GM21367 (cell line): ENCODE data around the gene POLR2E.

Source experiments
- ATAC-seq: cut with Tn5 transposase; IDR thresholded peaks from one replicate; pipeline ENCODE4 v1.9.1; 2021; ENCODE audit not compliant: unreplicated experiment

The POLR2E gene

DNA sequence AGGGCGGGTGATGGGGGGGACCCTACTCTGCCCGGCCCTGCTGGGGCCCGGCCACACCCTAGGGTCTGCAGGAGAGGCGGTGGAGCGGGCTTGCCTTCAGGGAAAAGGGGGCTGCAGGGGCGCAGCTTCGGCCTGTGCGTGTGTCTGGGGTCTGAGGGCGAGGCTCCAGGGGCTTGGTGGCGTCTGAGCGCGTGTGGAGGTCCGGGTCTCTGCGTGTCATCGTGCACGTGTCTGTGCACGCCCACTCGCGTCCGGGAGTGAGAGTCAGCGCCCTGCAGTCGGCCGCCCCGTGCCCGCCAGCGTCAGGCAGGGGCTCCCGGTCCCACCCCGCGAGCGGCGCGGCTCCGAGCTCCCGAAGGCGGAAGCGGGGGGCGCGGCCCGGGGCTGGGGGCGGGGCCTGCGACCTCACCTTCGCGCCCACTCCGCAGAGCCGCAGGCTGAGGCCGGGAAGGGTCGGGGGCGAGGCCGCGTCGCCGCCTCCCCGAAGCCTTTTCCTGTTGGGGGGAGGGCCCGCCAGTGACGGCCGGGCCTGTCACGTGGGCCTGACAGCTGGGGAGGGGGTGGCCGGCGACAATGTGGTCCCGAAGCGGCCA, 28.3 kb downstream of the POLR2E start, which contains the start of gene ARHGAP45:
Gene ARHGAP45, plus strand, starts transcription at position 420 of the 593 bp plus-strand sequence. CDS start 239 bp downstream, outside the sequence.
- ATAC-seq = no peak

DNA sequence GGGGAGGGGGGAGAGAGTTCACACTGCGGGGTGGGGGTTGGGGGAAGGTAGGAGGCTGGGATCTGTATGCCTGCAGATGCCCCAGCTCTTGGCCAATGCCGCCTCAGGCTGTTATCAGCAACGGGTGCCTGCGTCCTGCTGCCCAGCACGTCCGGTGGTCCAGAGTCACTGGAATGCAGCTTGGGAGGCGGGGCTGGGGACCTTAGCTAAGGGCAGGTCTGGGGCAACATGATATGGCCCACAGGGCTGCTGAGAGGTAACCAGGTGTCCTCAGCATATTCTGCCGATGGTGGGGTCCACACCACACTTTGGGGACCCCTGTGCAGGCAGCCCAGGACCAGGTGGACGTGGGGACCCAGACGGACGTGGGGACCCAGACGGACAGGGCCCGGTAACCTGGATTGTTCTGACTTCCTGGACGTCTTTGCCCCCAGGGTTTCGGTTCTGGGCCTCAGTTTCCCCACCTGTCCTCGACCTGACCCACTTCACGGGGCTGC, 28.9 kb downstream of the POLR2E start:
- no peak for ATAC-seq

DNA sequence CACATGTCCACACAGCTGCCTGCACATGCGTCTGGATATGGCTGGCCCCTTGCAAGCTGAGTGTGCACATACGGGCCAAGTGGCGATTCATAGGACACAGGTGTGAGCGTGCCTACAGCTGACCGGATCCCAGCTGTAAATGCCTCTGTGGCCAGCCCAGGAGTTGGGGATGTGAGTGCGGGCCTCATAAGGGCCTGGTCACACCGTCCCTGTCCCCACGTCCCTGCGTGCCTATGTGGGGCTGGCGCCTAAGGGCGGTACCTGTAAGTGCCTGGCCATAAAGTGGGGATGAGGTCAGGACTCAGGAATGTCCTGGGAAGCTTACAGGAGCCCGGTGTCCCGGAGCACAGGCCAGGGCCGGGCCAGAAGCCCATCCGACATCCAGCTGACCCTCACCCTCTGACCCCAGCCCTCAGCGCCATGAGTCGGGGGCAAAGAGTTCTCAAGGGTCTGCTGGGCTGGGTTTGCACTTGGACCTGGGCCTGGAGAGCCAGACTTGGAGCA, 29.5 kb downstream of the POLR2E start:
- ATAC-seq = no peak

DNA sequence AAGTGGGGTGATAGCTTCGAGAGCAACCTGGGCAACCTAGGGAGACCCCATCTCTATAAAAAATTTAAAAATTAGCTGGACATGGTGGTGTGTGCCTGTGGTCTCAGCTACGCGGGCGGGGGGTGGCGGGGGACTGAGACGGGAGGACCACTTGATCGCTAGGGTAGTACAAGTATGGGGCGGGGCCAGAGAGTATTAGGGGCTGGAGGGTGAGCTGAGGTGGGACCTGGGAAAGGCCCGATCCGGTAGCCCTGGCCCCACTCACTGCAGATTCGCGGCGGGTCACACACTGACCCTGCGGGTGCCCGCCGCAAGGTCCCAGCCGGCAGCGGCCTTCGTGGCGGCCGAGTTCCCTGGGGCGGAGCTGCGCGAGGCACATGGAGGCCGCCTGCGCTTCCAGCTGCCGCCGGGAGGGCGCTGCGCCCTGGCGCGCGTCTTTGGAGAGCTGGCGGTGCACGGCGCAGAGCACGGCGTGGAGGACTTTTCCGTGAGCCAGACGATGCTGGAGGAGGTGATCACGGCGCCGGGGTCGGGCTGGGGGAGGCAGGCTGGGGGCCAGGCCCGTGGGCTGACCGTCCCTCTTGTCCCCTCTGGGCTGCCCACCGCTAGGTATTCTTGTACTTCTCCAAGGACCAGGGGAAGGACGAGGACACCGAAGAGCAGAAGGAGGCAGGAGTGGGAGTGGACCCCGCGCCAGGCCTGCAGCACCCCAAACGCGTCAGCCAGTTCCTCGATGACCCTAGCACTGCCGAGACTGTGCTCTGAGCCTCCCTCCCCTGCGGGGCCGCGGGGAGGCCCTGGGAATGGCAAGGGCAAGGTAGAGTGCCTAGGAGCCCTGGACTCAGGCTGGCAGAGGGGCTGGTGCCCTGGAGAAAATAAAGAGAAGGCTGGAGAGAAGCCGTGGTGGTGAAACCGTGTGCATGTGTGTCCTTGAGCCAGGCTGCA, 30.2 kb downstream of the POLR2E start:
- no peak for ATAC-seq

DNA sequence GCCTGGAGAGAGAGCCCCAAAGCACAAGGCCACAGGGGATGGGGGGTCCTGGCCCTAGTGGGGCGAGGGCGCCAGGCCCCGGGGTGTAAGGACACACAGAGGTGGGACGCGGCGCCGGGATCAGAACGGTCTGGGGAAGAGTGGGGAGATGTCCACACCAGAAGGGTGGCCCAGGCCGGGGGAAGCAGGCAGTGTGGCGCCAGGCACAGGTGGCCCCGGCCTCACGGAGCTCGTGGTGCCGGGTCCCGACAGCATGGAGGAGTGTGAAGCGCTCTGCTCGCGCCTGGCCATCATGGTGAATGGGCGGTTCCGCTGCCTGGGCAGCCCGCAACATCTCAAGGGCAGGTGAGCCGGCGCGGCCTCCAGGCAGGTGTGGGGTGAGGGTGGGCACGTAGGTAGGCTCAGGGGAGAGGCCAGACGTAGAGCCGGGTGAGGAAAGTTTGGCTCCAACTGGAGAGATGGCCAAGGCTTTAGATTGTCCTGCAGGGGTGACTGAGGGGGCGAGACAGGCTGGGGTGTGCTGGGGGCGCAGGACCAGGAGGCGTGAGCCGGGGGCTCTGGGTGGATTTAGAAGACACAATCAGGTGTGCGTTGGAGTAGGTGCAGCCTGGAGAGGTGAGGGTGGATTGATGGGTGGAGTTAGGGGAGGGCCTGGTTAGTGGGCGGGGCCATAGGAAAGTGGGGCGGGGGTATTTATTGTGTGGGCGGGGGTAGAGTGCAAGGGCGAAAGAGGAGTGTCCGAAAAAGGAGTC, 31.1 kb downstream of the POLR2E start:
- ATAC-seq = no peak

DNA sequence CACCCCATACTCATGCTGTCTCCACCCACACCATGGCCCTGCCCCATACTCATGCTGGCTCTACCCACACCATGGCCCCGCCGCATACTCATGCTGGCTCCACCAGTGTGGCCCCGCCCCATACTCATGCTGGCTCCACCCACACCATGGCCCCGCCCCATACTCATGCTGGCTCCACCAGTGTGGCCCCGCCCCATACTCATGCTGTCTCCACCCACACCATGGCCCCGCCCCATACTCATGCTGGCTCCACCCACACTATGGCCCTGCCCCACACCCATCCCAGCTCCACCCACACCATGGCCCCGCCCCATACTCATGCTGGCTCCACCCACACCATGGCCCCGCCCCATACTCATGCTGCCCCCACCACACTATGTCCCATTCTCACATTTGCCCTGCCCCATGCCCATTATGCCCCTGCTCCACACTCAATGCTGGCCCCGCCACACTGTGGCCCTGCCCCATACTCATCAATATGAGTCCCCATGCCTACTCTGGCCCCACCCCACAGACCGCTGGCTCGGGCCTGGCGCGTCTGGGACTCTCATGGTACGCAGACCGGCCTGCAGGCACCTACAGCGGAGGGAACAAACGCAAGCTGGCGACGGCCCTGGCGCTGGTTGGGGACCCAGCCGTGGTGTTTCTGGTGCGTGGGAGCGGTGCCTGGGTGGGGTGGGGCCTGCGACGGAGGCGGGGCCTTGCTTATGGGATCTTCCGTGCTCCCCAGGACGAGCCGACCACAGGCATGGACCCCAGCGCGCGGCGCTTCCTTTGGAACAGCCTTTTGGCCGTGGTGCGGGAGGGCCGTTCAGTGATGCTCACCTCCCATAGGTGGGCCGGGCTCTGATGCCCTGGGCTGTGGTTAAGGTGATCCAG, 31.9 kb downstream of the POLR2E start:
- ATAC-seq = no peak

DNA sequence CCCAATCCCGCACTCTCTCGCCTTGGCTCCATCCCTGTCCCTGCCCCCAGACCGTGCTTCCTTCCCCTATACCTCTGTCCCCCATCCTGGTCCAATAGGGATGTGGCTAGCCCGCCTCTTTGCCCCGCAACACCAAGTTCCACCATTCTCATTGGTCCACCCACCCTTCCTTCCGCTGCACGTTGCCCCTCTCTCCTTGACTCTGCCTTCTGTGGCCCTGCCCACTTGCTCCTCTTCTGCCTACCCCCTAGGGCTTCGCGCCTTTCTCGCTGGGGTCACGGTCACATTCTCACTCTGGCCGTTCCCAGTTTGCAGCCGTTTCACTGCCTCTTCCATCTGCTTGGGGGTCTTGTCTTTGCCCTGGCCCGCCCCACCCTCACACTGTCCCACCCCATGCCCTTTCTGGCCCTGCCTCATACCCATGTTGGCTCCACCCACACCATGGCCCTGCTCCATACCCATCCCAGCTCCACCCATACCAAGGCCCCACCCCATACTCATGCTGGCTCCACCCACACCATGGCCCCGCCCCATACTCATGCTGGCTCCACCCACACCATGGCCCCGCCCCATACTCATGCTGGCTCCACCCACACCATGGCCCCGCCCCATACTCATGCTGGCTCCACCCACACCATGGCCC, 32.7 kb downstream of the POLR2E start:
- ATAC-seq = no peak

DNA sequence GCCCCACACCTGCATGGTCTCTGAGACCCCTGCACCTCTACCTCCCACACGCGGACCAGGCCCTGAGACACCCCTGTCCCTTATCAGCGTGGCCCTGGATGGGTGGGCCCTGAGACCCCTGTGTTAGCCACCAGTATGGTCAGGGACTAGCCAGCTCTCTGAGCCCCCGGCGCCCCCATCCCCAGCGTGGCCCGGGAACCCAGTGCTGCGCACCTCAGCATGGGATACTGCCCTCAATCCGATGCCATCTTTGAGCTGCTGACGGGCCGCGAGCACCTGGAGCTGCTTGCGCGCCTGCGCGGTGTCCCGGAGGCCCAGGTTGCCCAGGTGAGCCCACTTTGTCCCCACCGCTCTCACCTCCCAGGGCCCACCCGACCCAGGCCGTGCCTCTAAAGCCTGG, 33.2 kb downstream of the POLR2E start:
- ATAC-seq = no peak

DNA sequence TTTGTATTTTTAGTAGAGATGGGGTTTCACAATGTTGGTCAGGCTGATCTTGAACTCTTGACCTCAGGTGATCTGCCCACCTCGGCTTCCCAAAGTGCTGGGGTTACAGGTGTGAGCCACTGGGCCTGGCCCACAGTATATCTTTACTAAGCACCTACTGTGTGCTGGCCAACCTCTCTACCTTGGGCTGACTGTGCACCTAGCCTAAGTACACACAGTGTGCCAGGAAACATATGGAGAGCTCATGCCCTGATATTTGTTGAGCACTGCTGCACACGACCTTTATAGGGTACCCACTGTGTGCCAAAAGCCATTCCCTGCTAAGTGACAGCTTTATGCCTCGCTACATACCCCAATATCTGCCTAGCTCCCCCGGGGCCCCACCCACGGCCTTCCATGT, 34.5 kb downstream of the POLR2E start:
- ATAC-seq = no peak

DNA sequence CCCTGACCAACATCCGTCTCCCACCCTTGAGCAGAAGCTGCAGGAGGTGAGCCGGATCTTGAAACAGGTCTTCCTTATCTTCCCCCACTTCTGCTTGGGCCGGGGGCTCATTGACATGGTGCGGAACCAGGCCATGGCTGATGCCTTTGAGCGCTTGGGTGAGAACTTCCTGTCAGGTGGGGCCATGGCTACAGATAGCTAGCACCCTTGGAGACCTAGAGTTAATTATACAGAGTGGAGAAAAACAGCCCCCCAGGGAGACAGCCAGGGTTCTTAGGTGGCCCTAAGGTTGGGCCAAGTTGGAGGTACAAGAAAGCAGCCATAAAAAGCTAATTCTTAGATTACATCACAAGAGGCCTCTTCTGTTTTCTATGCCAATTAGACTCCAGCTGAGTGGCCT, 37.1 kb downstream of the POLR2E start:
- ATAC-seq = no peak

DNA sequence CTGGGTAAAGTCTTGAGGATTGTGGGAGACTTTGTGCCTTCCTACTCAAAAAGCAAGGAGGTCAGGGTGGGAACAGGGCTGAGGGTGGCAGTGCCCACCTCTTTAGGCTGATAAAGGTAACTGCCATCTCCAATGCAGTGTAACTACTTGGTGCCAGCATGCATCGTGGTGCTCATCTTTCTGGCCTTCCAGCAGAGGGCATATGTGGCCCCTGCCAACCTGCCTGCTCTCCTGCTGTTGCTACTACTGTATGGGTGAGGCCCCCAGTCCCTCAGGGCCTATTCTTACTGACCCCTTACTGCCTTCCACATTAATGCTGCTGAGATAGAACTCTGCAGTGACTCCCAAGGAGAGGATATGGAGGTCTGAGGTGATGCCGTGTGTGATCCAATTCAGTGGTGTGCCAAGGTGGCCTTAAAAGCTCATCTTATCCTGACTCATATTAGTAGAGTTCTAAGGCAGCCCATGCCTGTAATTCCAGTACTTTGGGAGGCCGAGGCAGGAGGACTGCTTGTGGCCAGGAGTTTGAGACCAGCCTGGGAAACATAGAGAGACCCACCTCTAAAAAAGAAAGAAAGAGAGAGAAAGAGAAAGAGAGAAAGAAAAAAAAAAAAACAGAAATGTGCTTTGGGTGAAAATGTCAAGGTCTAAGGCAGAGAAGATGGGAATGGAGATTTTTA, 37.9 kb downstream of the POLR2E start:
- ATAC-seq = no peak

DNA sequence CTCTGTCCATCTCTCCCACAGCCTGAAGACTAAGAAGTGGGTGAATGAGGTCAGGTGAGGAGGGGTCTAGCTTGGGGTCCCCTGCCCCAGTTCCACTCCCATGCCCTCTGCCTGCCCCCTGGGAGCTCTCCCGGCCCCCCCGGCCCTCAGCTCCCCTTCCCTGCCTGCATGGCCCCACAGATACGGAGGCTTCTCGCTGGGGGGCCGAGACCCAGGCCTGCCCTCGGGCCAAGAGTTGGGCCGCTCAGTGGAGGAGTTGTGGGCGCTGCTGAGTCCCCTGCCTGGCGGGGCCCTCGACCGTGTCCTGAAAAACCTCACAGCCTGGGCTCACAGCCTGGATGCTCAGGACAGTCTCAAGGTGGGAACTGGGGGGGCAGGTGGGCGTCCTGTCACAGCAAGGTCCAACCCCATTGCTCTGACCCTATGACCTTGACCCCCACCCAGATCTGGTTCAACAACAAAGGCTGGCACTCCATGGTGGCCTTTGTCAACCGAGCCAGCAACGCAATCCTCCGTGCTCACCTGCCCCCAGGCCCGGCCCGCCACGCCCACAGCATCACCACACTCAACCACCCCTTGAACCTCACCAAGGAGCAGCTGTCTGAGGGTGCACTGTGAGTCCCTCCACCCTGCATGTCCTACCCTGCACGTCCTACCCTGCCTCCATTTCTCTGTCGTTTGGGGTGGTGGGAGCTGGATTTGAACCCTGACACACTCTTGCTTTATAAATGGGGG, 39.1 kb downstream of the POLR2E start:
- ATAC-seq = no peak

DNA sequence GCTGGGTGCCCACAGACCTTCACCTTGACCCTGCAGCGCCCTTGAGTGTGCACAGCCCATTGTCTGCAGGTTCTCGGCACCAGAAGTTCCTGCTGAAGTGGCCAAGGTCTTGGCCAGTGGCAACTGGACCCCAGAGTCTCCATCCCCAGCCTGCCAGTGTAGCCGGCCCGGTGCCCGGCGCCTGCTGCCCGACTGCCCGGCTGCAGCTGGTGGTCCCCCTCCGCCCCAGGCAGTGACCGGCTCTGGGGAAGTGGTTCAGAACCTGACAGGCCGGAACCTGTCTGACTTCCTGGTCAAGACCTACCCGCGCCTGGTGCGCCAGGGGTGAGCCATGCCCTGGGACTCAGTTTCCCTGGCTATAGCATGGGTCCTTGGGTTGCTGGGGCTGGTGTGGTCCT, 40.1 kb downstream of the POLR2E start:
- ATAC-seq = no peak

DNA sequence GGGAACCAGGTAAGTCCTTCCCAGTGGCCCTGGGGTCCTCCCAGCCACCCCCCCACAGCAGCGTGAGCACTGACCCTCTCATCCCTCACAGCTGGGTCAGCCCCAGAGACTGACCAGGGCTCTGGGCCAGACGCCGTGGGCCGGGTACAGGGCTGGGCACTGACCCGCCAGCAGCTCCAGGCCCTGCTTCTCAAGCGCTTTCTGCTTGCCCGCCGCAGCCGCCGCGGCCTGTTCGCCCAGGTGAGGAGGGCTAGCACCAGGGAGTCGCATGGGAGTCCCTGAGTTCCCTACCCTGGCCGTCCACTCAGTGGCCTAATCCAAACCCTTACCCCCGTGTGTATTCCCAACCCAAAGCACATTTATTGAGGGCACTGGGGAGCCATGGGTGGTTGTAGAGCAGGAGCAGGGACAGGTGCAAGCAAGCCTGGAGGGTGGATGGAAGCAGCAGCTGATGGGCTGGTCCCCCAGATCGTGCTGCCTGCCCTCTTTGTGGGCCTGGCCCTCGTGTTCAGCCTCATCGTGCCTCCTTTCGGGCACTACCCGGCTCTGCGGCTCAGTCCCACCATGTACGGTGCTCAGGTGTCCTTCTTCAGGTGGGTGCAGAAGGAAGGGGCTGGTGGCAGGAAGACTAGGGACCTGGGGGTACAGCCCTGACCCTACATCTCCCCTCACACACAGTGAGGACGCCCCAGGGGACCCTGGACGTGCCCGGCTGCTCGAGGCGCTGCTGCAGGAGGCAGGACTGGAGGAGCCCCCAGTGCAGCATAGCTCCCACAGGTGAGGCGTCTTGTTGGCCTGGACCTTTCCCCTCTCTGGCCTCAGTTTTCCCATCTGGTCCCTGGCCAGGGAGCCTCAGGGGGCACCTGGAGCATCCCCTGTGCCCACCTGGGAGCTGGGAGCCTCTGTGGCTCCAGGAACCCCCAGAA, 40.8 kb downstream of the POLR2E start:
- no peak for ATAC-seq

DNA sequence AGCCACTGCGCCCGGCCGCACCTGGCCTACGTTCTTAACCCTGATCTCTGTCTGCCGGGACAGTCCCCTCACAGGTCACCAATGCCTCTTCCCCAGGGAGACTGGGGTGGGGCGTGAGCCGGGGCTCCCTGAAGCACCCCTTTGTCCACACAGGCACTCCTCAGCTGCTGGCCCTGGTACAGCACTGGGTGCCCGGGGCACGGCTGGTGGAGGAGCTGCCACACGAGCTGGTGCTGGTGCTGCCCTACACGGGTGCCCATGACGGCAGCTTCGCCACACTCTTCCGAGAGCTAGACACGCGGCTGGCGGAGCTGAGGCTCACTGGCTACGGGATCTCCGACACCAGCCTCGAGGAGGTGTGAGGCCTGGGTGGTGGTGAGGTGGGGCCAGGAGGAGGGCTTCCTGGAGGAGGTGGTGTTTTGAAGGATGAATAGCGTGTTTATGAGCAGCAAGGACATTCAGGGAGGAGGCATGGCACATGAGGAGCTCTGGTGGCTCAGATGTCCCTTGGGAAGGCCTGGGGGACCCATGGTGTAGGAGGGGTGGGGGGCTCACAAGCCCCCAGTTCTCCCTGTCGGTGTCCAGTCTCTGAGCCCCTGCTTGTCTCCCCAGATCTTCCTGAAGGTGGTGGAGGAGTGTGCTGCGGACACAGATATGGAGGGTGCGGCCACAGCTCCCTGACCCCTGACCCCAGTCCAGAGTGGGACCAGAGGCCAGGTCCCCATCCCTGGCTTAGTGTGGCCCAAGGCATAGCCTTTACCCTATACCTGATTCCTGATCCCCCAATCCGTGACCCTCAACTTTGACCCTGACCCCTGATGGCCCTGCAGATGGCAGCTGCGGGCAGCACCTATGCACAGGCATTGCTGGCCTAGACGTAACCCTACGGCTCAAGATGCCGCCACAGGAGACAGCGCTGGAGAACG, 41.7 kb downstream of the POLR2E start:
- no peak for ATAC-seq

DNA sequence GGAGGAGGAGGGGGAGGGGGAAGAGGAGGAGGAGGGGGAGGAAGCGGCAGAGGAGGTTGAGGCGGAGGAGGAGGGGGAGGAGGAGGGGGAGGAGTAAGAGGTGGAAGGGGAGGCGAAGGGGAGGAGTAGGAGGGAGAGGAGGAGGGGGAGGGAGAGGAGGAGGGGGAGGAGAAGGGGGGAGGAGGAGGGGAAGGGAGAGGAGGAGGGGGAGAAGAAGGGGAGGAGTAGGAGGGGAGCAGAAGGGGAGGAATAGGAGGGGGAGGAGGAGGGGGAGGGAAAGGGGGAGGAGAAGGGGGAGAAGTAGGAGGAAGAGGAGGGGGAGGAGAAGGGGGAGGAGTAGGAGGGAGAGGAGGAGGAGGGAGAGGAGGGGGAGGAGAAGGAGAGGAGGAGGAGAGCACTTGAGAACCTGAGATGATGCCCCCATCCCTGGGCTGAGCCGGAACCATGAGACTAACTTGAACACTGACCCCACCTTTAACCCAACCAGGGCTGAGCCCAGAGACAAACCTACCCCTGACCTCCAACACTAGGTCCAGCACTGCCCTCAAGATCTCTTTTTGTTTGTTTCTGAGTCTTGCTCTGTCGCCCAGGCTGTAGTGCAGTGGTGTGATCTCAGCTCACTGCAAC, 42.7 kb downstream of the POLR2E start:
- ATAC-seq = no peak
